Eye (tissue), 1 donor: ENCODE measurements around the gene TRIM61.
A peak's percentile ranks its signal among the peaks of the same experiment; 100 is the strongest.
"Not testable (repeated sequence)": the region's sequence is repeated elsewhere in the genome, so short reads cannot be mapped to it uniquely, and the experiment has no call there.

ENCODE experiments used
- DNase-seq: peaks from one replicate; pipeline ENCODE4 v3.0.0-alpha.2; 2015

The TRIM61 gene

DNA sequence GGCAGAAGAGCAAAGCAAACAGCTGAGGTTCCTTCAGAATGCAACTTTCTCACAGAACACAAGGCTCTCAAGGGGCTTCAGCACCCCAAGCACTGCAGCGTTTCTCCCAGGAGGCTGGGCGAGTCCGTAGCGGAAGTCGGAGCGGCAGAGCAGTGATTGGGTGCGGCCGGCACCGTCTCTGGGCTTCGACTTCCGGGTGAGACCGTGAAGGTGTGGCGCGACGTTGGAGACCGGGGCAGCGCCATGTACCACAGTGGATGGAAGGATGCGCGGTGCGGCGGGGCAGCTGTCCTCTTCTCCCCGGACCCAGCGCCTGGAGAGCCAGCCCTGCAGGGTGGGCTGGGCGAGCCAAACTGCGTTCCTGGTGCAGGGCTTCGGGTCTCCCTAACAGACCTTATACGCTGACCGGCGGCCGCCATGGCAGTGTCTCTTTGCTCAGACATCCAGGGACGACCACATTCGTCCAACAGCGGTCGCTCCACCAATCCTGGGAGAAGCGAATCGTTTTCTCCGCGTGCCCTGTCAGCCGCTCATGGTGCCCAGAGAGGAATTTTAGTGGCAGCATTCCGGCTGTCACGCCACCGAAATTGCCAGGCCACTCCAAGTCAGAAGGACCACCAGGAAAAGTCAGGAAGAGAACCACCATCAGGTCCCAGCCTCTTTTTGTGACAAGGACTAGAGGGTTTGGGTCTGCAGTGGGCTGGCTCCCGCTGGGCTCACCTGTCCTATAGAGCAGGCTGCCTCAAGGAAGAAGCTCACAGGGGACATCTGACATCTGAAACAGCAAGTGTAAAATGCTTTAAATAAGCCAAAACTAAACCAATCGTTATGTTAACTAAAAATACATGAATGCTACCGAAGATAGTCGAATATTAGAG is 20.5 kb downstream of the TRIM61 start:
- DNase-seq = peak; percentile 88

DNA sequence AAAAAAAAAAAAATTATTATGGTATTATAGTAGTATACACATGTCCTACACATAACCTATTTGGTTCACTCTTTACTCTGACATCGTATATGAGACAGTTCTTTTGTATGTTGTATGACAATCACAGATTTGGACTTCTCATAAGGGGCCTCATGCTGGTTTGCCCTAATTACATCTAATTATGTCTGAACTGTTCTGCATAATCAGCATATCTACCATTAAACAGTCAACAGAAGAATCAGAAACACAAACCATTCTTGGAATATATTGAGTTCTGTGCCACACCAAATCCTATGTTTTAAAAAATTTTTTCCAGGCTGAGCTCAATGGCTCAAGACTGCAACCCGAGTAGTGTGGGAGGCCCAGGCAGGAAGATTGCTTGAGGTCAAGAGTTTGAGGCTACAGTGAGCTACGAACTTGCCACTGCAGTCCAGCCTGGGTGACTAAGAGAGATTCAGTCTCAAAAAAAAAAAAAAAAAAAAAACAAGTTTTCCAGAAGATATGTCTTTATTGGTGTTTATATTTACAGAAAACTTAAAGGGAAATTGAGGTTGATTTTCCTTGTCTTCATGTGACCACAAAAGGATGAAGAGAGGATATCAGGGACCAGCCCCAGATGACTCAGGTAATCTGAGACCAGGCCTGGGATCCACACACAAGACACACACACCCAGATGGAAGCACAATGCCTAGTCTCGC is 22.2 kb downstream of the TRIM61 start:
- no peak for DNase-seq

DNA sequence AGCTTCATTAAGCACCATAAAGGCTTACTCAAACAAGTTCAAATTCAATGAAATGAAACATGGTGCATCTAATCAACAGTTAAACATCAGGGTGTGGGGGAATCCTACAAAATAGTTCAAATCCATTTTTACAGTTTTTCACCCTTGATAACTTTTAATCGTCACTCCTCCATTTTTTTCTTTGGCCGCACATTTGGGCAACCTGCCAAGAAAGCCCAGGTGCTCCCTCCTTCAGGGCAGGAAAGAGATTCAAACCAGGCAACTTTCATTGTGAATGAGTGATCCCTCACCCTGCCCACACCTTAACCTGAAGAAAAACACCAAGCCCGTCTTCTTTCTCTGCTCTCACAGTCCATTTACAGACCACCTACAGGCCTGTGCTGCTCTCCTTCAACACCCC is 24.9 kb downstream of the TRIM61 start:
- no peak for DNase-seq

DNA sequence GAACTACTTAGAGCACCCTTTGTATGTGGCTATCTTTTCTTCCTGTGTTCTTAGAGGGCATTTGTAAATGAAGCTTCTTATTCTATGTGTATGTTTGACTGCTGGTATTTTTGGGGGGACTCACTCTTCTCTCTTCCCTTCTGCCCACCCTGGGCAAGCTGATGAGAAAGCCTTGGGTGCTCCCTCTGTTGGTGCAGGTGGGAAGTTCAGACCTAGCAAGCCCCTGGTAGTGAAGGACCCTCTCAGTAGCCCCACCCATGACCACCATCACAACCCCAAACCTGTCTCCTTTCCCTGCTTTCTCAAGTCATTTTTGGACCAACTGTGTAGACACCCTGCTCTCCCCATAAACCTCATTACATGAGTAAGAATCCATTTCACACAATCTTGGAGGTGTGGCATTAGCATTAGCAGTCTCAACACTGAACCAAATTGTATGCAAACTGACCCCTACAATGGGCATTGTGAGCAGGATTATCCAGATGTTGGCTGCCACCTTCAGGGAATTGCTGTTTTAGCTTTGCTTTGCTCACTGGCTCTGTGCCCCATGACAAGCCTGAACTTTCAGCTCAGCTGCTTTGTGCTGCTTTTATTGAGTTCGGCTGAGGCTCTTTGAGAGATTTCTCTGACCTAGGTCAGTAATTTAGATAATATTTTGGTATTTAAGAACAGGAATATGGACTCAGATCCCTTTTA is 27.9 kb downstream of the TRIM61 start:
- DNase-seq = no peak

DNA sequence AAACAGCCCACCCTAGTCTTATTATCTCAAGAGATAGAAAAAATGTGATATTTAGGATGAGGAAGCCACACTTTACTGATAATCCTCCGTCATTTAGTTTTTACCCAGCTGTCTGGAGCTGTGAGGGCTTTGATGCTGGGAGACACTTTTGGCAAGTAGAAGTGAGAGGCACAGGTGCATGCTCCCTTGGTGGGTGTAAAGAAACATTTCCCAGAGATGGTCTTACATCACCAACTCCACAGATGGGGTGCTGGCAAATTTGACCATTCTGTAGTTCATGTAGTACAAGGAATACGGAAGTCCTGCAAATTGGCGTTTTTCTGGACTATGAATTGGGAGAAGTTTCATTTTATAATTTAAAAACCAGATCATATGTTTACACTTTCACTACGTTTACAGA is 28.5 kb downstream of the TRIM61 start:
- DNase-seq = no peak

DNA sequence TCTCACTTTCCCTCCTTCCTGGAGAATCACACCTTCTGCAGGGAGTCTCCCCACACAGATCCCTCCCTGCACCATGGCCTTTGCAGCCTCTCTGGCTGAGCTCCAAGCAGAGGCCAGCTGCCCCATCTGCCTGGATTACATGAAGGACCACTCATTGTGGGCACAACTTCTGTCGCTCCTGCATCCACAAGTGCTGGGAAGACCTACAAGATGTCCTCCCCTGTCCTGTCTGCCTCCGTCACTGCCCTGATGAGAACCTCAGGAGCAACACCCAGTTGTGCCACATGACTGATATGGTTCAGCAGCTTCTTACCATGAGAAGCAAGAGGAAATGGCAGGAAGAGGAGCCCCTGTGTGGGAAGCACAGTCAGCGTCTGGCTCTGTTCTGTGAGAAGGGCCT is 29.5 kb downstream of the TRIM61 start:
- not testable (repeated sequence) for DNase-seq

DNA sequence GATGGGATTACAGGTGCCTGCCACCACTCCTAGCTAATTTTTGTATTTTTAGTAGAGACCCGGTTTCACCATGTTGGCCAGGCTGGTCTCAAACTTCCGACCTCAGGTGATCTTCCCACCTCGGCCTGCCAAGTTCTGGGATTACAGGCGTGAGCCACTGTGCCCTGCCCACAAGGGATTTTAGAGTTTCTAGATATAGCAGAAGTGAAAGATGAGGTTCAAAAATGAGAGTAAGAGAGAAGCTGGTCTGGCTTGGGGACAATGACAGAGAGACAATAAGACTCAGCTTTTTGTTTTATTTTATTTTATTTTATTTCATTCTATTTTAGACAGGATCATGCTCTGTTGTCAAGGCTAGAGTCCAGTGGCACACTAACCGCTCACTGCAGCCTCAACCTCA is 30.6 kb downstream of the TRIM61 start:
- no peak for DNase-seq

DNA sequence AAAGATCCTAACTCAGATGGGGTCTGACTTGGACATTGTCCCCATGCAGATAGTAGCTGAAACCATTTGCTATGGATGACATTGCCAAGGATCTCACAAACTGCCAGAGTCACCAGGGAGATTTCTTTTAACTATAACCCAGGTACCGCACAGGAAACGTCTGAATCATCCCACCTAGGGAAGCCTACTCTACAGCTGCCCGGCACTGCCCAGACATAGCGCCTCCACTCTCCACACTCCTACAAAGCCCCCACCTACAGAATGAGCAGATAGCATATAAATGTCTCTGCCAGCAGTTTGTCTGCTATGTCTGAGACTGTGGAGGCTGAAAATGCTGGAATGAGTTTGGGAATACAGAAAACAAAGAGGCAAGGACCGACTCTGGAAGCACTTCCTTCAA is 32.3 kb downstream of the TRIM61 start:
- no peak for DNase-seq

DNA sequence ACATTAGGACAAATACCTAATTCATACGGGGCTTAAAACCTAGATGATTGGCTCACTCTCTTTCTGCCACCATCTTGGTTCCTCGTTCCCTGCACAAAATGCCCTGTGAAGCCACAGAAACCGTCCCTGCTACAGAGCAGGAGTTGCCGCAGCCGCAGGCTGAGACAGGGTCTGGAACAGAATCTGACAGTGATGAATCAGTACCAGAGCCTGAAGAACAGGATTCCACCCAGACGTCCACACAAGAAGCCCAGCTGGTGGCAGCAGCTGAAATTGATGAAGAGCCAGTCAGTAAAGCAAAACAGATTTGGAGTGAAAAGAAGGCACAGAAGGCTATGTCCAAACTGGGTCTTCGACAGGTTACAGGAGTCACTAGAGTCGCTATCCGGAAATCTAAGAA is 34.3 kb downstream of the TRIM61 start:
- DNase-seq = no peak

DNA sequence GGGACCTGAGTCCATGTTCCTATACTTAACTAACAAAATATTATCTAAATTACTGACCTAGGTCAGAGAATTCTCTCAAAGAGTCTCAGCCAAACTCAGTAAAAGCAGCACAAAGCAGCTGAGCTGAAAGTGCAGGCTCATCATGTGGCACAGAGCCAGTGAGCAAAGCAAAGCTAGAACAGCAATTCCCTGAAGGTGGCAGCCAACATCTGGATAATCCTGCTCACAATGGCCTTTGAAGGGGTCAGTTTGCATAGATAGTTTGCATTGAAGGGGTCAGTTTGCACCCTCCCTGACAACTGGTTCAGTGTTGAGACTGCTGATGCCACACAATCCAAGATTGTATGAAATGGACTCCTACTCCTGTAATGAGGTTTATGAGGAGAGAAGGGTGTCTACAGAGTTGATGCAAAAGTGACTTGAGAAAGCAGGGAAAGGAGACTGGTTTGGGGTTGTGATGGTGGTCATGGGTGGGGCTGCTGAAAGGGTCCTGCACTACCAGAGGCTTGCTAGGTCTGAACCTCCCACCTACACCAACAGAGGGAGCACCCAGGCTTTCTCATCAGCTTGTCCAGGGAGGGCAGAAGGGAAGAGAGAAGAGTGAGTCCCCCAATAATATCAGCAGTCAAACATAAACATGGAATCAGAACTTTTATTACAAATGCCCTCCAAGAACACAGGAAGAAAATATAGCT is 39.7 kb downstream of the TRIM61 start:
- DNase-seq = peak; percentile 30

DNA sequence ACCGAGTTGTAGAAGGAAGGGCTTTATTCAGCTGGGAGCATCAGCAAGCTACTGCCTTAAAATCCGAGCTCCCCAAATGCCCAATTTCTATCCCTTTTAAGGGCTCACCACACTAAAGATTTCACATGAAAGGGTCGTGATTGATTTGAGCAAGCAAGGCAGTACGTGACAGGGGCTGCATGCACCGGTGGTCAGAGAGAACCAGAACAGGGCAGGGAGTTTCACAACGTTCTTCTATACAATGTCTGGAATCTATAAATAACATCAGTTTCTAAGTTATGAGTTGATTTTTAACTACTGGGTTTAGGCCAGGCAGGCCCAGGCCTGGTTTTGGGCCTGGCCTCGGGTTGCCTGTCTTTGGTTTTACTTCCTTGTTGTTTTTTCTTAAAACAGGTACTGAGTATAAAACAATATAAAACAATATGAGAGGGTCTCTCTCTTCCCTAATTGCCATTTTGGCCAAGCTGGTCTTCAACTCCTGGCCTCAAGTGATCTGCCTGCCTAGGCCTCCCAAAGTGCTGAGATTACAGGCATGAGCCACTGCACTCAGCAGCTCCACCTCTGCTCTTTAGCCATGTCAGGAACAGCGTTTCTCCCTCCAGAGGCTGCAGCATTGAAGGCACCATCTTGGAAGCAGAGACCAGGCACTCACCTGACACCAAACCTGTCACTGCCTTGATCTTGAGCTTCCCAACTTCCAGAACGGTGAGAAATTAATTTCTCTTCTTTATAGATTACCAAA is 41.4 kb downstream of the TRIM61 start:
- DNase-seq = not testable (repeated sequence)

DNA sequence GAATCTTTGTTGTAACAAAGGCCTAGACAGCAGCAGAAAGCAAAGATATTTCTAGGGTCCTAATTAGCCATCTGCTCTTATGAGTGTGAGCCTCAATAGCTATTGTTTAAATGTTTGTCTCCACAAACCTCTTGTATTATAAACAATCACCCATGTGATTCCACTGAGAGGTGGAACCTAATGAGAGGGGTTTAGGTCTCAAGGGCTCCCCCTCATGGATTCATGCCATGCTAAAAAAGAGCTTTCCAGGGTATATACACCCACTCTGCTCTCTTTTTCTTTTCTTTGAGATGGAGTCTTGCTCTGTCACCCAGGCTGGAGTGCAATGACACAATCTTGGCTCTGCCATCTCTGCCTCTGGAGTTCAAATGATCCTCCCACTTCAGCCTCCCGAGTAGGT is 42.1 kb downstream of the TRIM61 start:
- no peak for DNase-seq

DNA sequence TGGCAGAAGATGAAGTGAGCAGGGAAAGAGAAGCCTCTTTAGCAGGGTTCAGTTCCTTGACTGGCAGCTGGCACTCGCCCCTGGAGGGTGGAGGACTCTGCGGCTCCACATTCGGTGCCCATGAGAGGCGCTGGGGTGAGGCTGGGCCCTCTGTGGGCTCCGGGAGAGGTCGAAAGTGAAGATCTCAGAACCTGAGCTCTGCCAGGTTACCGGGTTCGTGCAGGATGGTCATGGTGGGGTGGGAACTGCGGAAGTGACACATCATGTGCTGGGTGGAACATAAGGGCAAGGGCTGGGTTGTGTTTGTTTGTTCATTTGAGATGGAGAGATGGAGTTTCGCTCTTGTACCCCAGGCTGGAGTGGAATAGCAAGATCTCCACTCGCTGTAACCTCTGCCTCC is 44.2 kb downstream of the TRIM61 start:
- DNase-seq = no peak

DNA sequence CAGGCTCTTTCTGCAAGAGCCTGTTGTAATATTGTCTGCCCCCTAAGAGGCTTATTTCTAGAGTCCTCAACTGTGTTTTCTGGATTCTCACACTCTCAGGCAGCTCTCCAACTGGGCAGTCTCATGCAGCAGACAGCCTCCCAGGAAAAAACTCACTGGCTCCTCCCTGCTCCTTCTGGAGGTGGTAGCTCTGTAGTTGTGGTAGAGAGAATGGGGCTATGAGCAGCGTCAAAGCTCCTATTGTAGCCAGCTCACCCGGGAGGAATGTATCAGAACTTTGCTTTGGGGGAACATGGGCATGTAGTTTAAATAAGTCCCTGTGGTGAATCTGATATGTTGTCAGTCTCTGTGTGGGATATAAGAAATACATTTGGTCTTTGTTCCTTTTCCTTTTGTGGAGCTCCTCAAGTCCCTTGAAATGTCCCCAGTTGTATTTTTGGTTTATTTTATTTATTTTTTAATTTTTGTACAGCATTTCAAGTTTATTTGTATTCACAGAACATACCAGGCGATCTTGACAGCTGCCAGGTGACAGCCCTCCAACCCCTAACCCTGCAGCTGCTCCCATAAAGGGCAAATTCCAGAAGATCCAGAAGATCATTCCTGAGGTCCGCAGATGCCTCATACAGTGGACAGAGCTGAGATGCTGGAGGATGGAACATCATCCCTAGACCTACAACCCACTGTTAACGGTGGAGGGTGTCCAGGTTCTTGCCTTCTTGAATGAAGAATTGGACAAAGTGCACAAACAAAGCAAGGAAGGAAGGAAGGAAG is 45.7 kb downstream of the TRIM61 start:
- no peak for DNase-seq

DNA sequence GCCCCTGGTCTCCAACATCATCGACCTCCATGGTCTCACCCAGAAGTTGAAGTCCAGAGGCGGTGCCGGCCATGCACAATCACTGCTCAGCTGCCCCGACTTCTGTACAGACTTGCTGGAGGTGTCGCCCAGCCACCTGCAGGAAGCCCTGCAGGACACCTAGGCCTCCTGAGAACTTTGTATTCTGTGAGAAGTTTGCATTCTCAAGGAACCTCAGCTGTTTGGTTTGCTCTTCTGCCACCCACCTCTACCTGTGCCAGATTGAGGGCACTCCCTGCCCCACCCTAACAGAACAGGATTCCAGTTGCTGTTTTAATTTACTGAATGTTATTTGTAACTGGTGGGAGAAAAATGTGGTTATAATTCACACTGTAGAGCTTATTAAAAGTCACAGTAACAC is 46.8 kb downstream of the TRIM61 start:
- no peak for DNase-seq

DNA sequence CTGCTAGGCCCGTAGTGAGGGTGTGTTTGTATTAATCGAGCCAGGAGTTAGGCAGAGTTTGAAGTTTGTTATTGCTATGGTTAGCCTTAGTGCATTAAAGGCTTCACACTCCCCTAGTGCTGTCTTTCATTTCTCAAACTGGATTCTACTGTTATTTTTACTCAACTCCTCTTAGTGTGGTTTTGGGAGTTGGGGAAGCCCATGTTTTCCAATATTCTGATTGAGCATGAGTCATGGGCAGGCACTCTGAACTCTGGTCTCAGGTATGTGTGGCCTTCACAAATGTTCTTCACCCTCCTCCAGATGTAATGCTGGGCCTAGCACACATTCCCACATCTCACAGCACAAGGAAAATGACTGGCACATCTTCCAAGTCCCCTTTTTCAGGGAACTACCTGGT is 50.4 kb downstream of the TRIM61 start:
- not testable (repeated sequence) for DNase-seq

DNA sequence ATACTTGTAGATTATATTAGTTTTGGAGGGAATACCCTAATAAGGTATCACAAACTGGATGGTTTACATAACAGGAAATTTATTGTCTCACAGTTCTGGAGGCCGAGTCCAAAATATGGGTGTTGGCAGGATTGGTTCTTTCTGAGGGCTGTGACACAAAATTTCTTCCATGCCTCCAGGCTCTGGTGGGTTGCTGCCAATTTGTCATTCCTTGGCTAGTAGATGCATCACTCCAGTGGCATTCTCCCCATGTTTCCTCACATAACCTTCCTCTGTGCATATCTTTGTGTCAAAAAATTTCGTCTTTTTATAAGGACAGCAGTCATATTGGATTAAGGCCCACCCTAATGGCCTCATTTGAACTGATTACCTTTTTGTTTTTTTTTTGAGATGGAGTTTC is 51.2 kb downstream of the TRIM61 start:
- no peak for DNase-seq

DNA sequence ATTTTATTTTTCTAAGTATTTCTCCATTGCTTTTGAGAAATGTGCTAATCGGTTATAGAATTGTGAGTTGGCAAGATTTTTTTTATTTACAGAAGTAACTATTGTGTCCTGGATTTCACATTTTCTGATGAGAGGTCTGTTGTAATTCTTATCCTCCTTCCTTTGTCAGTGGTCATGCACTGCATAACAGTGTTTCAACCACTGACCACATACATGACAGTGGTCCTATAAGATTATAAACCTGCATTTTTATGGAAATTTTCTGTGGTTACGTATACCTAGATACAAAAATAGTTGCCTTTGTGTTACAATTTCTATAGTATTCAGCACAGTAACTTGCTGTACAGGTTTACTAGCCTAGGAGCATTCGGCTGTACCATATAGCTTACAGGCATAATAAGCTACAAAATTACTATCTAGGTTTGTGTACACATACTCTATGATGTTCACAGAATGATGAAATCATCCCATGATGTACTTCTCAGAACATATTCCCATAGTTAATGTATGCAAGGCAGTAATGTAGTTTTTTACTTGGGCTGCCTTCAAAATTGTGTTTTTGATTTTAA is 52.7 kb downstream of the TRIM61 start:
- DNase-seq = no peak

DNA sequence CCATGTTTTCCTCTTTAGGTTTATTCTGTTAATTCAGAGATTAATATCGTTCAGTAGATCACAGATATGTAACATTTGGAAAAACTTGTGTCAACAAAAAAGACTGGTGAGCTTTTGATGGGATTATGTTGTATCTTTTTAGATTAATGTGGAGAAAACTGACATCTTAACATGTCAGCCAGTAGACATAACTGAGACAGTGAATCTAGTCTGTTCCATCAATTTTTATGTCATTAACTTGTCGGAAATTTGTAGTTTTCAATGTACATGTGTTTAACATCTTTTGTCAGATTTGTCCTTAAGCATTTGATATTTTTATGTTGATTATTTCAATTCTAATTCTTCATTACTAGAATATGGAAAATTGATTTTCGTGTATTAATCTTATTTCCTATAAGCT is 58.5 kb downstream of the TRIM61 start:
- DNase-seq = no peak
